K562 (cell line): Measurements from ENCODE around the gene HOXB13. TPM values are rescaled to one million over a fixed set of nuclear protein-coding genes. Genes with fewer than 3 reads are reported as not detected.

ENCODE experiments used
- ATAC-seq: fragments of 200-7000 bp; cut with Tn5 transposase; 3 replicates; pipeline ENCODE4 v1.9.1; 2020; ENCODE audit warnings: moderate library complexity
- BruUV-seq: library from RNA; stranded (reverse); fragments of 400-500 nt; replicated peaks from 2 replicates; lab custom pipeline; 2021; lab: Mats Ljungman, UMichigan
- CTCF ChIA-PET: fragments of 300-600 bp; formaldehyde crosslinking; extraction: SDS; loops from one replicate; lab custom pipeline; 2021; ENCODE audit warnings: low intra/inter-chr PET ratio; lab: Yijun Ruan, JAX
- POLR2A ChIA-PET: fragments of 300-600, 350-650 bp; sonication (Branson Sonifier 250); formaldehyde crosslinking; extraction: SDS; loops from one replicate; lab custom pipeline; 2021; ENCODE audit warnings: antibody characterized with exemption, inconsistent platforms; lab: Yijun Ruan, JAX
- DNase-seq, 4 experiments: peaks; one replicate each; pipeline versions ENCODE4 v3.0.0 to v3.0.0-alpha.2; 2011 to 2018; ENCODE audit warnings: low spot score in 3 of 4, mixed read lengths in 3 of 4; ENCODE audit errors: extremely low read depth in 1 of 4
- FAIRE-seq: peaks from 2 replicates; lab custom pipeline; 2011; peaks lifted over from hg19 to GRCh38; lab: Jason Lieb, UNC
- H2AFZ ChIP-seq: 2 replicates; pipeline ENCODE4 v1.6.0; 2011; ENCODE audit warnings: low read depth, low read length, control low read depth, inconsistent platforms
- H3K27ac ChIP-seq: fragments of 200-600 bp; 3 replicates; pipeline ENCODE4 v1.8.0; 2011; ENCODE audit warnings: low read depth, mild to moderate bottlenecking, control low read depth, inconsistent platforms, low read length, moderate library complexity, mixed read lengths; ENCODE audit errors: extremely low read depth
- H3K27me3 ChIP-seq, 2 experiments: fragments of 300-600 bp in 1 of 2; 2 replicates in 1 of 2; 3 replicates in 1 of 2; pipeline versions ENCODE4 v1.6.0 to v1.8.0; 2011; ENCODE audit warnings: inconsistent platforms in 2 of 2, low read length in 2 of 2, mild to moderate bottlenecking in 1 of 2, mixed read lengths in 1 of 2, moderate library complexity in 1 of 2; ENCODE audit not compliant: control insufficient read depth in 2 of 2, insufficient read depth in 2 of 2
- H3K36me3 ChIP-seq: fragments of 300-600 bp; 3 replicates; pipeline ENCODE4 v1.8.0; 2011; ENCODE audit warnings: mild to moderate bottlenecking, low read length, inconsistent platforms; ENCODE audit not compliant: control insufficient read depth, insufficient read depth
- H3K4me1 ChIP-seq, 2 experiments: fragments of 200-600 bp in 1 of 2; replicated peaks in 1 of 2; 2 replicates in 1 of 2; 3 replicates in 1 of 2; pipeline versions ENCODE4 v1.5.1 to v1.8.0; 2011; ENCODE audit warnings: inconsistent platforms in 2 of 2, low read length in 2 of 2, mild to moderate bottlenecking in 1 of 2, mixed read lengths in 1 of 2, moderate library complexity in 1 of 2; ENCODE audit not compliant: control insufficient read depth in 2 of 2, insufficient read depth in 2 of 2
- H3K4me2 ChIP-seq: 2 replicates; pipeline ENCODE4 v1.6.1; 2011; ENCODE audit warnings: low read length, control low read depth, inconsistent platforms, mixed read lengths; ENCODE audit not compliant: insufficient read depth
- H3K4me3 ChIP-seq: fragments of 200-600 bp; sonication (generic), shearing (Covaris generic); 2 replicates; pipeline ENCODE4 v1.5.1; 2016; ENCODE audit warnings: control low read depth, inconsistent platforms
- H3K79me2 ChIP-seq: fragments of 200-600 bp; 3 replicates; pipeline ENCODE4 v1.8.0; 2011; ENCODE audit warnings: low read length, inconsistent platforms; ENCODE audit not compliant: control insufficient read depth, insufficient read depth
- H3K9ac ChIP-seq, 2 experiments: 2 replicates each; pipeline versions ENCODE4 v1.6.0 to v1.6.1; 2011; ENCODE audit warnings: low read depth in 2 of 2, low read length in 2 of 2, control low read depth in 1 of 2, inconsistent platforms in 1 of 2, mild to moderate bottlenecking in 1 of 2, mixed read lengths in 1 of 2; ENCODE audit not compliant: insufficient read depth in 1 of 2
- H3K9me1 ChIP-seq: one replicate; pipeline ENCODE4 v1.6.0; 2011; ENCODE audit warnings: inconsistent platforms, mild to moderate bottlenecking, low read length, moderate library complexity; ENCODE audit not compliant: control insufficient read depth, insufficient read depth
- H3K9me3 ChIP-seq: replicated peaks from 2 replicates; pipeline ENCODE4 v1.5.1; 2011; ENCODE audit warnings: low read depth, low read length, inconsistent platforms; ENCODE audit not compliant: control insufficient read depth, insufficient read depth
- H4K20me1 ChIP-seq: replicated peaks from 2 replicates; pipeline ENCODE4 v1.6.1; 2011; ENCODE audit warnings: low read length, inconsistent platforms, mixed read lengths; ENCODE audit not compliant: control insufficient read depth, insufficient read depth
- CBFA2T3 ChIP-seq: fragments of 450-650 bp; IDR thresholded peaks from 2 replicates; pipeline ENCODE4 v1.6.1; 2017
- TEAD2 ChIP-seq: fragments of 450-650 bp; IDR thresholded peaks from 2 replicates; pipeline ENCODE4 v1.6.1; 2016; ENCODE audit warnings: missing genetic modification characterization, control low read depth, missing compliant biosample characterization
- WGBS: fragments of 100-300 bp; shearing (Covaris generic); methylation state at CpG from one replicate; pipeline ENCODE4 v1.1.6; 2016; ENCODE audit warnings: low coverage, mixed read lengths; ENCODE audit not compliant: insufficient coverage; ENCODE audit errors: missing lambda C conversion rate; 5-methylcytosine and 5-hydroxymethylcytosine counted together
- in situ Hi-C: fragments of 300-500 bp; cut with MboI; formaldehyde crosslinking; loops from 4 replicates; pipeline ENCODE4 v1.15.0; 2018; ENCODE audit warnings: inconsistent platforms, mixed read lengths
- intact Hi-C: fragments of 100-400 bp; cut with micrococcal nuclease; formaldehyde crosslinking; loops from 2 replicates; pipeline ENCODE4 v1.14.2; 2022
- polyA plus RNA-seq, 8 experiments: library from polyadenylated mRNA; depleted of rRNA in 4 of 8; stranded (reverse) in 5 of 8; unstranded in 3 of 8; fragments of >200 nt; fragmentation: Nextera tagmentation in 2 of 8; fragmentation: Illumina TruSeq in 1 of 8; extraction: Ambion mirVana in 2 of 8; extraction: Trizol in 1 of 8; gene quantifications; 2 replicates each; pipeline versions ENCODE4 v1.2.1 to v1.2.3, GENCODE V29; 2011 to 2014; ENCODE audit warnings: inconsistent platforms in 1 of 8, missing spikeins in 1 of 8
- total RNA-seq, 7 experiments: library from RNA; depleted of rRNA in 6 of 7; stranded (reverse); fragments of >200 nt in 6 of 7; fragmentation: Illumina TruSeq in 2 of 7; extraction: Trizol in 2 of 7; gene quantifications; 2 replicates each; pipeline versions ENCODE4 v1.2.1 to v1.2.3, GENCODE V29; 2011 to 2021; ENCODE audit warnings: low replicate concordance in 1 of 7
- TF ChIP-seq, protein P1 (sequence below): sonication (generic); formaldehyde crosslinking; IDR thresholded peaks from 2 replicates; pipeline ENCODE4 v1.8.0; 2022; ENCODE audit warnings: mild to moderate bottlenecking, missing genetic modification reagents
- TF ChIP-seq, protein P2 (sequence below), 3 experiments: IDR thresholded peaks in 2 of 3; conservative IDR thresholded peaks in 1 of 3; 2 replicates each; pipeline ENCODE4 v1.5.1; 2011 to 2012; ENCODE audit warnings: low read length in 3 of 3, mild to moderate bottlenecking in 3 of 3, control low read depth in 2 of 3, improper control_type of control experiment in 1 of 3, inconsistent platforms in 1 of 3, low read depth in 1 of 3, mixed read lengths in 1 of 3, moderate library complexity in 1 of 3; ENCODE audit not compliant: insufficient read depth in 2 of 3

Gene HOXB13
- total and polyA plus RNA-seq, 9 of the 15 experiments (the other 6 are each of a cell fraction or from before 2014, with no cell fraction given): not detected

DNA sequence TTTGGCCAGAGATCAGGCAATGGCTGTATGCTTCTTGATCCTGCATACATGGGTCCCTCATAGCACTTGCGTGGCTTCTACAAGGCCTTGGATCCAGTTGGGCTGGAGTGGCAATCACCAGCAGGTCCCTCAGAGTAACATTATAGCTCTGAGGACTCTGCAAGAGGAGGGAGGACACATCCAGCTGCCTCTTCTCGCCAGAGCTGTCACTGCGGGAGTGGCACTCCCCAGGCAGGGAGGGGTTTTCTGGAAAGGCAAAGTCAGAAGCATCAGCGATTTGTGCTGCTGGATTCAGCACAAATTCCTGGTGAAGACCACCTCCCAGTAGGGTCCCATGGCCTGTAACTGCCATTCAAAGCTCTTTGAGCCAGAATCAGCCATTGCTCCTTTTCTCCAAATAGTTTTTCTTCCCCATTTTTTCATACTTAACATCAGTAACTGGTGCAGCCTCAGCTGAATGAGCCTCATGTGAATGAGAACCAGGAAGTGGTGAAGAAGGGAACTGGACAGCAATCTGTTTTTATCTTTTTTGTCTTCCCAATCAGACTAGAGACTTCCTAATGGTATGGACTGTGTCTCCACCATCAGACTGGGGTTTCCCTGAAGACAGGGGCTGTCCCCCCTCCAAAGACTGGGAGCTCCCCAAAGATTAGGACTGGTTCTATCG is 40.6 kb upstream of the HOXB13 start (continued):
- TF ChIP-seq, protein P1, sequence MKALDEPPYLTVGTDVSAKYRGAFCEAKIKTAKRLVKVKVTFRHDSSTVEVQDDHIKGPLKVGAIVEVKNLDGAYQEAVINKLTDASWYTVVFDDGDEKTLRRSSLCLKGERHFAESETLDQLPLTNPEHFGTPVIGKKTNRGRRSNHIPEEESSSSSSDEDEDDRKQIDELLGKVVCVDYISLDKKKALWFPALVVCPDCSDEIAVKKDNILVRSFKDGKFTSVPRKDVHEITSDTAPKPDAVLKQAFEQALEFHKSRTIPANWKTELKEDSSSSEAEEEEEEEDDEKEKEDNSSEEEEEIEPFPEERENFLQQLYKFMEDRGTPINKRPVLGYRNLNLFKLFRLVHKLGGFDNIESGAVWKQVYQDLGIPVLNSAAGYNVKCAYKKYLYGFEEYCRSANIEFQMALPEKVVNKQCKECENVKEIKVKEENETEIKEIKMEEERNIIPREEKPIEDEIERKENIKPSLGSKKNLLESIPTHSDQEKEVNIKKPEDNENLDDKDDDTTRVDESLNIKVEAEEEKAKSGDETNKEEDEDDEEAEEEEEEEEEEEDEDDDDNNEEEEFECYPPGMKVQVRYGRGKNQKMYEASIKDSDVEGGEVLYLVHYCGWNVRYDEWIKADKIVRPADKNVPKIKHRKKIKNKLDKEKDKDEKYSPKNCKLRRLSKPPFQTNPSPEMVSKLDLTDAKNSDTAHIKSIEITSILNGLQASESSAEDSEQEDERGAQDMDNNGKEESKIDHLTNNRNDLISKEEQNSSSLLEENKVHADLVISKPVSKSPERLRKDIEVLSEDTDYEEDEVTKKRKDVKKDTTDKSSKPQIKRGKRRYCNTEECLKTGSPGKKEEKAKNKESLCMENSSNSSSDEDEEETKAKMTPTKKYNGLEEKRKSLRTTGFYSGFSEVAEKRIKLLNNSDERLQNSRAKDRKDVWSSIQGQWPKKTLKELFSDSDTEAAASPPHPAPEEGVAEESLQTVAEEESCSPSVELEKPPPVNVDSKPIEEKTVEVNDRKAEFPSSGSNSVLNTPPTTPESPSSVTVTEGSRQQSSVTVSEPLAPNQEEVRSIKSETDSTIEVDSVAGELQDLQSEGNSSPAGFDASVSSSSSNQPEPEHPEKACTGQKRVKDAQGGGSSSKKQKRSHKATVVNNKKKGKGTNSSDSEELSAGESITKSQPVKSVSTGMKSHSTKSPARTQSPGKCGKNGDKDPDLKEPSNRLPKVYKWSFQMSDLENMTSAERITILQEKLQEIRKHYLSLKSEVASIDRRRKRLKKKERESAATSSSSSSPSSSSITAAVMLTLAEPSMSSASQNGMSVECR (CRISPR knock-in tag): no peak

GRCh38 chr17:48767263-48767774 is 38.8 kb upstream of the HOXB13 start:
- TF ChIP-seq, protein P2, sequence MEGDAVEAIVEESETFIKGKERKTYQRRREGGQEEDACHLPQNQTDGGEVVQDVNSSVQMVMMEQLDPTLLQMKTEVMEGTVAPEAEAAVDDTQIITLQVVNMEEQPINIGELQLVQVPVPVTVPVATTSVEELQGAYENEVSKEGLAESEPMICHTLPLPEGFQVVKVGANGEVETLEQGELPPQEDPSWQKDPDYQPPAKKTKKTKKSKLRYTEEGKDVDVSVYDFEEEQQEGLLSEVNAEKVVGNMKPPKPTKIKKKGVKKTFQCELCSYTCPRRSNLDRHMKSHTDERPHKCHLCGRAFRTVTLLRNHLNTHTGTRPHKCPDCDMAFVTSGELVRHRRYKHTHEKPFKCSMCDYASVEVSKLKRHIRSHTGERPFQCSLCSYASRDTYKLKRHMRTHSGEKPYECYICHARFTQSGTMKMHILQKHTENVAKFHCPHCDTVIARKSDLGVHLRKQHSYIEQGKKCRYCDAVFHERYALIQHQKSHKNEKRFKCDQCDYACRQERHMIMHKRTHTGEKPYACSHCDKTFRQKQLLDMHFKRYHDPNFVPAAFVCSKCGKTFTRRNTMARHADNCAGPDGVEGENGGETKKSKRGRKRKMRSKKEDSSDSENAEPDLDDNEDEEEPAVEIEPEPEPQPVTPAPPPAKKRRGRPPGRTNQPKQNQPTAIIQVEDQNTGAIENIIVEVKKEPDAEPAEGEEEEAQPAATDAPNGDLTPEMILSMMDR (IDR thresholded peaks at IDR 0.05 in 2 of 3, conservative IDR thresholded peaks at IDR 0.05 in 1 of 3; ENCODE audit: insufficient read depth in 2 of 3, low read depth in 1 of 3, low read length in 3 of 3): peak; percentile 2 to 25 (median 16); a peak in 1 of 6 replicates
- peak; percentile 53 for TF ChIP-seq CBFA2T3
- no peak for TF ChIP-seq TEAD2

More at GRCh38 chr17:48767263-48767774, 38.8 kb upstream of the HOXB13 start:
- BruUV-seq: no TSS peak
- Histone ChIP-seq H3K27ac (no peak overlapping the region), H3K36me3 (no peaks in the 10 kb centered on the region), H3K4me1 (no peaks in the 10 kb centered on the region; a peak in 1 of 5 replicates), H3K9me1 (no peaks in the 10 kb centered on the region), H3K4me3 (no peak overlapping the region), H3K4me2 (no peak overlapping the region), H3K27me3 (peaks cover 19 to 26% of the 10 kb centered on the region in 2 experiments; a peak in 3 of 5 replicates), H2AFZ (no peak overlapping the region), H3K79me2 (no peaks in the 10 kb centered on the region), H3K9ac (no peak overlapping the region), H4K20me1 (no peaks in the 10 kb centered on the region), H3K9me3 (no peaks in the 10 kb centered on the region; the same call in 1 of the 2 replicates)
- intact Hi-C loops: no loop called here
- in situ Hi-C loops: no loop called here
- ChIA-PET CTCF (no interaction called here), POLR2A (interaction anchor here (0.7 to 1.0 kb wide), 4 partner anchors 11 to 872 kb away, joined by 3 read pairs; partner anchors contain the start of gene SP2)
- peak; percentile 67; the same call in 2 of the 3 replicates for ATAC-seq
- DNase-seq: no peak
- no peak for FAIRE-seq
- WGBS: 5% methylated on average over 4 of the region's 4 CpGs
